NCI-H2227 (cell line): ENCODE results near the gene BTBD18.
A peak's percentile ranks its signal among the peaks of the same experiment; 100 is the strongest.

Source experiments
- DNase-seq: peaks from one replicate; lab custom pipeline; 2025; ENCODE audit not compliant: unreplicated experiment; lab: John Stamatoyannopoulos, UW

BTBD18 gene

GRCh38 chr11:57775491-57775890, 23.9 kb upstream of the BTBD18 start:
- DNase-seq = no peak

GRCh38 chr11:57773026-57773598, 21.5 kb upstream of the BTBD18 start:
- DNase-seq = no peak

GRCh38 chr11:57772562-57772961, 20.9 kb upstream of the BTBD18 start:
- DNase-seq = no peak

GRCh38 chr11:57771365-57771764, 19.7 kb upstream of the BTBD18 start:
- no peak for DNase-seq

- no peak for DNase-seq
These were observed 19.2 kb upstream of the BTBD18 start for GRCh38 chr11:57770793-57771192.

- no peak for DNase-seq
These were observed 13.4 kb upstream of the BTBD18 start for GRCh38 chr11:57764972-57765371.

GRCh38 chr11:57764566-57764965, 12.9 kb upstream of the BTBD18 start:
- DNase-seq = no peak

- no peak for DNase-seq
These were observed 12.4 kb upstream of the BTBD18 start for GRCh38 chr11:57764021-57764420.

GRCh38 chr11:57763568-57763967, 11.9 kb upstream of the BTBD18 start:
- peak; percentile 31 for DNase-seq

- DNase-seq = no peak
These were observed 10.7 kb upstream of the BTBD18 start for GRCh38 chr11:57762235-57762861.

GRCh38 chr11:57761301-57762234, 9.9 kb upstream of the BTBD18 start, which contains the start of gene CTNND1:
Gene CTNND1, plus strand, starts transcription at chr11:57761802. Its CDS starts 29,677 bp downstream, at chr11:57791479.
- DNase-seq = peak; percentile 92

- no peak for DNase-seq
These were observed 6.6 kb upstream of the BTBD18 start for GRCh38 chr11:57758174-57758573.

GRCh38 chr11:57752954-57753353, 1.3 kb upstream of the BTBD18 start:
- no peak for DNase-seq

- DNase-seq = no peak
These were observed 443 bp downstream of the BTBD18 start for GRCh38 chr11:57751176-57751575.

GRCh38 chr11:57746920-57747319, 4.7 kb downstream of the BTBD18 start:
- DNase-seq = no peak

GRCh38 chr11:57745206-57745605, 6.4 kb downstream of the BTBD18 start:
- no peak for DNase-seq

GRCh38 chr11:57744357-57744756, 7.3 kb downstream of the BTBD18 start:
- DNase-seq = no peak

- DNase-seq = no peak
These were observed 9.5 kb downstream of the BTBD18 start for GRCh38 chr11:57742087-57742452.

- DNase-seq = peak; percentile 98
These were observed 10.2 kb downstream of the BTBD18 start, which contains the start of gene SELENOH for GRCh38 chr11:57741132-57742086. Gene SELENOH, plus strand, starts transcription at chr11:57741491. Its CDS starts 105 bp downstream, at chr11:57741596.

GRCh38 chr11:57735619-57736298, 15.9 kb downstream of the BTBD18 start:
- no peak for DNase-seq
